Stimulated activated CD4-positive, alpha-beta T cell treated with anti-CD3 and anti-CD28 coated beads, Interleukin-4, amount 100 ng/mL, for 24 hours (primary cell): ENCODE data around the gene PPP1R15B.

ENCODE experiments used
- DNase-seq: peaks from one replicate; pipeline ENCODE4 v3.0.0-alpha.2; 2020

The PPP1R15B gene

GRCh38 chr1:204419064-204419403, 7.4 kb upstream of the PPP1R15B start:
- no peak for DNase-seq

DNA sequence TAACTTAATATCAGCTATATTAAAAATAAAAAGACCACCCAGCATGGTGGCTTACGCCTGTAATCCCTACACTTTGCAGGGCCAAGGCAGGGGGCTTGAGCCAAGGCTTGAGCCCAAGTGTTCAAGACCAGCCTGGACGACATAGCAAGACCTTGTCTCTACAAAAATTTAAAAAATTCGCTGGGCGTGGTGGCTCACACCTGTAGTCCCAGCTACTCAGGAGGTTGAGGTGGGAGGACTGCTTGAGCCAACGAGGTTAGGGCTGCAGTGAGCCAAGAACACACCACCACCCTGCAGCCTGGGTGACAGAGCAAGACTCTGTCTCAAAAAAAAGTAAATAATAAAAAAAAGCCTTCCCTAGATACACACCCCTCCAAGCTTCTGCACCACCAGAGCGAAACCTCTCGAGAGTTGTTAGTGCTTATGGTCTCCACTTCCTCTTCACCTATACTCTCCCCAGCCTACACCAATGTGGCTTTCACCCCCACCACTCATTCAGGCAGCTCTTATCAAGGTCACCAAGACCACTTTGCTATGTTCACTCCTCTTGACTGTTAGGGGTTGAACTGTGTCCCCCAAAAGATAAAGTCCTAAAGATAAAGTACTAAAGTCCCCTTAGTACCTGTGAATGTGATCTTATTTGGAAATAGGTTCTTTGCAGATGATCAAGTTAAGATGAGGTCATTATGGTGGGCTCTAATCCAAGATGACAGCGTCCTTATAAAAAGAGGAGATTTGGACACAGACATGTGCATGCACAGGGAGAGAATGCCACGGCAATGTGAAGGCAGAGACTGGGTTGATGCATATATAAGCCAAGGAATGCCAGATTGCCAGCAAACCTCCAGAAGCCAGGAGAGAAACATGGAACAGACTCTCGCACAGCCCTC, 6.8 kb upstream of the PPP1R15B start:
- DNase-seq, result no peak

DNA sequence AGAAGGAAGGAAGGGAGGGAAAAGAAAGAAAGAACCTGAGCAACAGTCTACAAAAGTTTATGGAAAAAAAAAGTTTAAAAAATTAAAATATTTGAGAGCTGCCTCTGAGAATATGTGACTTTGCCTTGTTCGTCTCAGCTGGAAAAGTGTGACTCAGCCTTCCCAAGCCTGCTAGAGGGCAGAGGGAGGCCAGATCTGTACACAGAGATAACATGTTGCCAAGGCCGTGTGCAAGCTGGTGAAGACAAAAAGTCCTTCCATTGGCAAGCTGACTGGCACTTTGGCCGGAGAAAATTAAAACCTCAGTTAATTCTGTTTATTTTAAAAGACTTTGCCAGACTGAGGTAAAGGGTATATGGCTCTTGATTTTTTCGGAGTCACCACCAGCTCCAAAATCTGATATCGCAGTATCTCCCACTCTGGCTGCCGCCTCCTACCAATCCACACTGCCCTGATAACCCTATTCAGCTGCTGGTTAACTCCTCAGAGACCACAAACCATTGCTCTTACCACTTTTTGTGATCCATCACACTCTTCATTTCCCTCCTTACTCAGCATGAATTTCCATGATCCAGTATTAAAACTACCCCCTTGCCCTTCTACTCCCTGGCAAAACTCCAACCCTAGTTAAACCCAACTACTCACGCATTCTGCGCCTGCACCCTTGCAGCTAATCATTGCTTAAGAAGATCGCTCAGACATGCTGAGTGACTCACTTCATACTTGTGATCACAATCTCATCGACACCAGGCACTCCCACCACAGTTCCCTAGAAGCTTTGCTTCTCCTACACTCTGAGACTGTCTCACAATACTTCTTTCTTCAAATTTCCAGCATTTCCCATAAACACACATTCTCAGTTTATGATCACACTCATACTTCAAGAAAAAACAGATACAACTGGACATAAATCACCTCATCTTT, 5.7 kb upstream of the PPP1R15B start:
- peak; percentile 53 for DNase-seq

- DNase-seq, result no peak
These were observed 5.0 kb upstream of the PPP1R15B start for GRCh38 chr1:204416589-204417073.

- DNase-seq, result no peak
These were observed 3.7 kb upstream of the PPP1R15B start for GRCh38 chr1:204415351-204415750.

DNA sequence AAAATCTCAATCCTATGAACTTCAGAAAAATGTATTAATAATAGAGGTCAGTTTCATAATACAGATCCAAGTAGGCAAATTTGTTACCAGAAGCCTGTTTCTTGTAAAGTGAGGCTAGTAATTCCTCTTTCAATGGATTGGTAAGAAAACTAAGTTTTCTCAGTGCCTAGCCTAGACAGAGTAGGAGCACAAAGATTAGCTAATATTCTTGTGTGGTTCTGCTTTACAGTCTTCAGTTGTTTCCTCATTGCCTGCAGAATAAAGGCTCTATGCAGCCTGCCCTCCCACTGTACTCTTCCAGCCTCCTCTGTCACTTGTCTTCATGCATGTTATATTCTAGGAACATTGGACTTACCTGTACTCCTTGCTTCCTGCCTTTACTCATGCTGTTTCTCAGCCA, 2.4 kb upstream of the PPP1R15B start:
- DNase-seq, result no peak

- no peak for DNase-seq
These were observed 1.5 kb upstream of the PPP1R15B start for GRCh38 chr1:204413170-204413535.

- peak; percentile 39 for DNase-seq
These were observed 748 bp downstream of the PPP1R15B start for GRCh38 chr1:204410688-204411450.

DNA sequence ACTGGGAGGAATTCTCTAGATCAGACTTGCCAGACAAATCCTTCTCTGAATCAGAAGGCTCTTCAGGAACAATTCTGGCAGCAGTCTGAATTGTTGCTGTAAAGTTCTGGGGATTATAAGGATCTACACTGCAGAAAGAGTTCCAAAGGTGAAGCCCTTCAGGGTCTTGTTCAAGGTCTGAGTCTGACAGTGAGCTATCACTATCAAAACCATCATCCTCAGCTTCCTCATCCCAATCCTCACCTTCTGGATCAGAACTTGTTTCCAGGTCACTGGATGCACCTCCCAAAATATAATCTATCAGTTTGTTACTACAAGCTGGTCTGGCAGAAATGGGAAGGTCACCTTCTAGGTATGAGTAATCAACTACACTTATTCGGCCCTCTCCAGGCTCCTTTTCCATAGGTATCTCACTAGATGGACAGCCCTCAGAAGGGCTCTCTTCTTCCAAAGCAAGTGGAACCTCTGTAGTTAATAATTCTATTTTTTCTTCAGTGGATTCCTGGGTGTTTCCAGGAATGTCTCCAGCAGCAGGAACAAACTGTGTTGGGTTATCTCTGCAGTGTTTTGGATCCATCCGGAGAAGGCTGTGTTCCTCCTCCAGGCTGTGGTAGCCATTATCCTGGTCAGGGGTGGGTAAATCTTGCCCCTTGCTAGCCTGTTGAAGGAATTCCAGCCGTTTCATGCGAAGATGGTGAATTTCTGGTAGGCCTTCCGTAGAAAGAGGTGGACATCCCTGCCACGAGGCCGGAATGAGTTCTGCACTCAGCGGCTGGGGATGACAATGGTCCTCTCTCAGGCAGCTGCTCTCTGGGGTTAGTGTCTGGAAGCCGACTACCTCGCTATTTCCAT, 1.6 kb downstream of the PPP1R15B start:
- DNase-seq, result no peak

DNA sequence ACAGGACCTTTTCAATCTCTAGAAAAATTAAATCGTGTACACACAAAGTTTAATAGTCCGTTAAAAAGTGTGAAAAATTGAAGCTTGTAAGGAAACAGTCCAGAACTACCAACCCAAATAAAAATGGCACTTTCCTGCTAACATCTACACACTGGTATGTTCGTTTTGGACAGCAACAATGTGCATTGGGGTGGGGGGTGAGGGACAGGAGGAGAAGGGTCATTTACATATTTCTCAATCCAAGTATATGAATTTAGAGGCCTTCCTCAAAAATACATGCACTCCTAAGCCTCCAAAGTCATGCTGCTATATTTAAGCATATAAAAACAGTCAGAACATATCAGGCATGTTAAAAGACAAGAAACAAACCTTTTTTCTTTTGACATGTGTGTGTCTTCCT, 2.5 kb downstream of the PPP1R15B start:
- no peak for DNase-seq

- DNase-seq, result no peak
These were observed 3.0 kb downstream of the PPP1R15B start for GRCh38 chr1:204408602-204409001.

- DNase-seq, result peak; percentile 21
These were observed 3.5 kb downstream of the PPP1R15B start for GRCh38 chr1:204408074-204408507.

- no peak for DNase-seq
These were observed 4.2 kb downstream of the PPP1R15B start for GRCh38 chr1:204407295-204407971.

GRCh38 chr1:204406621-204407020, 5.0 kb downstream of the PPP1R15B start:
- DNase-seq, result no peak

- DNase-seq, result no peak
These were observed 5.6 kb downstream of the PPP1R15B start for GRCh38 chr1:204405988-204406387.

- no peak for DNase-seq
These were observed 7.0 kb downstream of the PPP1R15B start for GRCh38 chr1:204404629-204405028.

- no peak for DNase-seq
These were observed 9.2 kb downstream of the PPP1R15B start for GRCh38 chr1:204402391-204402790.

- no peak for DNase-seq
These were observed 9.9 kb downstream of the PPP1R15B start for GRCh38 chr1:204401730-204402129.

- no peak for DNase-seq
These were observed 10.6 kb downstream of the PPP1R15B start for GRCh38 chr1:204400882-204401510.

DNA sequence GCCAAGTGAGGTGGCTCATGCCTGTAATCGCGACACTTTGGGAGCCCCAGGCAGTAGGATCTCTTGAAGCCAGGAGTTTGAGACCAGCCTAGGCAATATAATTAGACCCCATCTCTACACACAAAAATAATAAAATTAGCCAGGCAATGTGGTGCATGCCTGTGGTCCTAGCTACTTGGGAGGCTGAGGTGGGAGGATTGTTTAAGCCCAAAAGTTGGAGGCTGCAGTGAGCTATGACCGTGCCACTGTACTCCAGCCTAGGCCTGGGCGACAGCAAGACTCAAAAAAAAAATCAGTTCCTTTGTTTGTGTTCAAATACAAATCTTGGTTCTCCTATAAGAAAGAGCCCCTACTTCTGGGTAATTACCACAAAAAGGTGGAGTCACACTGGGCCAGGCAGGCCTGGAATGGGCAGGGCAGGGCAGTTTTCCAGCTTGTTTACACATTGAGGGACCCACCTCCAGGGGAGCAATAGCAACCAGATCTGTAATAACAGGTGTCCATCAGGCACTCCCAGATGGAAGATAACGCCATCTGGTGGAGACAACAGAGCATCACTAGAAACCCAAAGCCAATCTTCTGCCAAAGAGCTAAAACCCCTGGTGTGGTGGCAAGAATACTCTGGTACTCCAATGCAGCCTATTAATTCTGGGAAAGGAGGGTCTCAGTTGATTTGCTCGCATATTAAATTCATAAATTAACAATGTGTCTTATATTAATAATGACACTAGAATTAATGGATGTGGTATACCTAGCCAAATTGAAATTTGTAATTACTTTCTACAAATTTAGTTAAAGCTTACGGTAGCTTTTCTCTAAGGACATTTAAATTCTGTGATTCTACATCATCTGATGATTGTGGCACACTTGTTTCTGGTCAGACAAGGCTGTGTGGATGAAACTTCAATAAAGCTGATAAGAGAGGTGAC, 13.2 kb downstream of the PPP1R15B start:
- peak; percentile 64 for DNase-seq
